Measurements from ENCODE around the gene ERC2. TPM values are rescaled to one million over a fixed set of nuclear protein-coding genes. Genes with fewer than 3 reads are reported as not detected.

ERC2 gene
- total and polyA plus RNA-seq, 11 donors: 0.16 to 3.8 (median 1.6) TPM

DNA sequence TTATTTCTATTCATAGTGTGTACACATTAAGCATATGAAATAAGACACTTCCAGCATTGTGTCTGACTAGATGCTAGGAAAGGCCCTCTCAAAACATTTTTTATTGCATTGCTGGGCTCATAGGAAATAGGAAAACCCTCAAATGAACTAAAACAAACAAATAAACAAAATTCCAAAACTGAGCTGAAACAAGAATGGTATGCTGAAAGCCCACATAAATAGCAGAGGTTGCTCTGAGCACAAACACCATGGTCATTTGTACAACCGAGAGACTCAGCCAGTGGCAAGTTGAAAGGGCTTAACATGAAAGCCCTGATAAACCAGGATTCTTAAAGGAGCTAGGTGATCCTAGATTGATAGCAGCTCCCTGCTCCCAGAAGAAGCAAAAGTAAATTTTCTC, 671.2 kb downstream of the ERC2 start:
- Histone ChIP-seq H3K27ac (no peak overlapping the region), H3K36me3 (no peaks in the 10 kb centered on the region), H3K4me3 (no peak overlapping the region), H3K27me3 (peaks cover 0 to 7% (median 0%) of the 10 kb centered on the region in 9 donors), H3K4me1 (no peaks in the 10 kb centered on the region), H3K9me3 (peaks cover 0 to 3% (median 0%) of the 10 kb centered on the region in 12 donors)
- 71 to 87% (median 79%) methylated on average over 1 of the region's 1 CpG for WGBS, 4 donors
- TF ChIP-seq, protein P1, sequence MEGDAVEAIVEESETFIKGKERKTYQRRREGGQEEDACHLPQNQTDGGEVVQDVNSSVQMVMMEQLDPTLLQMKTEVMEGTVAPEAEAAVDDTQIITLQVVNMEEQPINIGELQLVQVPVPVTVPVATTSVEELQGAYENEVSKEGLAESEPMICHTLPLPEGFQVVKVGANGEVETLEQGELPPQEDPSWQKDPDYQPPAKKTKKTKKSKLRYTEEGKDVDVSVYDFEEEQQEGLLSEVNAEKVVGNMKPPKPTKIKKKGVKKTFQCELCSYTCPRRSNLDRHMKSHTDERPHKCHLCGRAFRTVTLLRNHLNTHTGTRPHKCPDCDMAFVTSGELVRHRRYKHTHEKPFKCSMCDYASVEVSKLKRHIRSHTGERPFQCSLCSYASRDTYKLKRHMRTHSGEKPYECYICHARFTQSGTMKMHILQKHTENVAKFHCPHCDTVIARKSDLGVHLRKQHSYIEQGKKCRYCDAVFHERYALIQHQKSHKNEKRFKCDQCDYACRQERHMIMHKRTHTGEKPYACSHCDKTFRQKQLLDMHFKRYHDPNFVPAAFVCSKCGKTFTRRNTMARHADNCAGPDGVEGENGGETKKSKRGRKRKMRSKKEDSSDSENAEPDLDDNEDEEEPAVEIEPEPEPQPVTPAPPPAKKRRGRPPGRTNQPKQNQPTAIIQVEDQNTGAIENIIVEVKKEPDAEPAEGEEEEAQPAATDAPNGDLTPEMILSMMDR (IDR thresholded peaks at IDR 0.05): no peak
- no peak for TF ChIP-seq POLR2A (IDR thresholded peaks at IDR 0.05)
- no peak for DNase-seq
- intact Hi-C loops (cut with DNase I): no loop called here
- ATAC-seq: no peak

DNA sequence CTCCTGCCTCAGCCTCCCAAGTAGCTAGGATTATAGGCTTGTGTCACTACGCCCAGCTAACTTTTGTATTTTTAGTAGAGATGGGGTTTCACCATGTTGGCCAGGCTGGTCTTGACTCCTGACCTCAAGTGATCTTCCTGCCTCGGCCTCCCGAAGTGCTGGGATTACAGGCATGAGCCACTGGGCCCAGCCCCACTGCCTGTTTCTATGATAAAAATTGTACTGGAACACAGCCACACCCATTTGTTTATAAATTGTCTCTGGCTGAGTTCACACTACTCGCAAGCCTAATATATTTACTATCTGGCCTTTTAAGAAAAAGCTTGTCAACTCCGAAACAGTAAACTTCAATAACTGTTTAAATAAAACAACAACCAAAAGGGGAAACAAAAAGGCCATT, 671.7 kb downstream of the ERC2 start:
- Histone ChIP-seq H3K9me3 (peaks cover 0 to 3% (median 0%) of the 10 kb centered on the region in 12 donors), H3K36me3 (no peaks in the 10 kb centered on the region), H3K27me3 (peaks cover 0 to 7% (median 0%) of the 10 kb centered on the region in 9 donors), H3K4me1 (no peaks in the 10 kb centered on the region), H3K27ac (no peak overlapping the region), H3K4me3 (no peak overlapping the region)
- TF ChIP-seq, protein P1 (IDR thresholded peaks at IDR 0.05): no peak
- no peak for TF ChIP-seq POLR2A (IDR thresholded peaks at IDR 0.05)
- ATAC-seq (no peak), DNase-seq (no peak)
- WGBS, 4 donors: 61 to 71% (median 64%) methylated on average over 5 of the region's 5 CpGs
- intact Hi-C loops (cut with DNase I): no loop called here

DNA sequence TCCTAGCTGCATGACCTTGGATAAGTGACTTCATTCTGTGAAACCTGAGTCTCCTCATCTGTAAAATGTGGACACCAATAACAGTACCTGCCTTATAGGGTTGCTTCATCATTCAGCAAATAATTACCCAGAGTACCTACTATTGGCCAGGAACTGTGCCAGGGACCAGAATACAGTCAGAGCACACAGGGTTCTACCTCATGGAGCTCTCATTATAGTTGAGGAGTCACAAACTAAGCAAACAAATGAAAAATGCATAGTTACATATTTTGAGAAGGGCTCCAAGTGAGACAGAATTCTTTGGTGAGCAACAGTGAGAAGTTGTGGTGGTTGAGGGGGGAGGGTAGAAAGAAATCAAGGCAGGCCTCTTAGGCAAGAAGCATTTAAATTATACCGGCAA, 672.5 kb downstream of the ERC2 start:
- ATAC-seq: no peak
- Histone ChIP-seq H3K27me3 (peaks cover 0 to 7% (median 0%) of the 10 kb centered on the region in 9 donors), H3K4me1 (no peaks in the 10 kb centered on the region), H3K4me3 (no peak overlapping the region), H3K27ac (no peak overlapping the region), H3K9me3 (peaks cover 0 to 3% (median 0%) of the 10 kb centered on the region in 12 donors), H3K36me3 (no peaks in the 10 kb centered on the region)
- TF ChIP-seq, protein P1 (IDR thresholded peaks at IDR 0.05): no peak
- no peak for TF ChIP-seq POLR2A (IDR thresholded peaks at IDR 0.05)
- intact Hi-C loops (cut with DNase I): no loop called here
- DNase-seq: no peak
- 96 to 100% (median 98%) methylated on average over 1 of the region's 1 CpG for WGBS, 4 donors

DNA sequence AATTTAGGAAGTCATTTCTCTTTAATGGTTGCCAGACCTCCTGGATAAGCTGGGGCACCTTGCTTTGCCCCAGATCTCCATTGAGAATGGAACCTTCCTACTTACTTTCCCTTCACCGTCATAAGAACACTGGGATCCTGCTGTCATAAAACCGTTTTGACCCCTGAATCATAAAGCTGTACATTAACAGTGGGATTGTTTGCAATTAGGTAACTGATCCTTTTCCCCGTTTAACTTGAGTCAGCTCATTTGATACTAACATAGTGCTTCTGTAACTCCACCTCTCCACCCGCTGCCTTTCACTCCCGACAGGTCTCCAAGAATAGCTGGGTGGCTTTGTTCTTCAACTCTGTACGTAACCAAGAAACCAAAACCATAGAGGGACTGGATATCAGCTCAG, 673.0 kb downstream of the ERC2 start:
- DNase-seq: no peak
- Histone ChIP-seq H3K27ac (no peak overlapping the region), H3K9me3 (peaks cover 0 to 3% (median 0%) of the 10 kb centered on the region in 12 donors), H3K4me1 (no peaks in the 10 kb centered on the region), H3K27me3 (peaks cover 0 to 7% (median 0%) of the 10 kb centered on the region in 9 donors), H3K4me3 (no peak overlapping the region), H3K36me3 (no peaks in the 10 kb centered on the region)
- 89 to 90% (median 90%) methylated on average over 6 of the region's 6 CpGs for WGBS, 4 donors
- no peak for ATAC-seq
- intact Hi-C loops (cut with DNase I): no loop called here
- TF ChIP-seq POLR2A (IDR thresholded peaks at IDR 0.05): no peak
- TF ChIP-seq, protein P1 (IDR thresholded peaks at IDR 0.05): no peak

Data from heart left ventricle (tissue), 16 donors.